ENCODE data around the gene ARHGEF11.

The ARHGEF11 gene

DNA sequence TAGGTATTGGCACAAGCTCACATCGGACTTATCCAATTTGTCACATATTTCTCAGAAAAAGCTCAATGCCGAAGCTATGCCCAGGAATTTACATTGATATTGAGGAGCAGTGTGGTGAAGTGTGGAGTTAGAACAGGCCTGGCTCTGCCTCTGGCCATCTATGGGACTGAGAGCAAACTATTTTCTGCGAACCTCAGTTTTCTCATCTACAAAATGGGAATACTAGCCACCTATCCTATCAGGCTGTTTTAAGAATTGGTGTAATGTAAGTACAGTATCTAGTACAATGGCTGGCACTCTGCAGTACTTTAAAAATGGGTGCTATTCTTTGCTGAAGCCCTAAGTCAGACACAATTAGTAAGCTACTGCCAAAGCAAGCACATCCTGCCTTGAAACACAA, 47.2 kb downstream of the ARHGEF11 start:
- DNase-seq: no peak

DNA sequence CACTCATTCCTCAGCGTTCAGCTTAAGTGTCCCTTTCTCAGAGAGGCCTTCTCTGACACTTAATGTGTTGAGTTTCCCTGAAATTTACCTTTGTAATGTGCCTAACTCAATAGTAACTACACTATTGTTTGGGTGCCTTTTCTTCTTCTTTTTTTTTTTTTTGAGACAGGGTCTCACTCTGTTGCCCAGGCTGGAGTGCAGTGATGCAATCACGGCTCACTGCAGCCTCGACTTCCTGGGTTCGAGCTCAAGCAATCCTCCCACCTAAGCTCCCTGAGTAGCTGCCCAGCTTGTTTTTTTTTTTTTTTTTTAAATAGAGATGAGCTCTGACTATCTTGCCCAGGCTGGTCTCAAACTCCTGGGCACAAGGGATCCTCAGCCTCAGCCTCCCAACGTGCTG, 50.1 kb downstream of the ARHGEF11 start:
- no peak for DNase-seq

DNA sequence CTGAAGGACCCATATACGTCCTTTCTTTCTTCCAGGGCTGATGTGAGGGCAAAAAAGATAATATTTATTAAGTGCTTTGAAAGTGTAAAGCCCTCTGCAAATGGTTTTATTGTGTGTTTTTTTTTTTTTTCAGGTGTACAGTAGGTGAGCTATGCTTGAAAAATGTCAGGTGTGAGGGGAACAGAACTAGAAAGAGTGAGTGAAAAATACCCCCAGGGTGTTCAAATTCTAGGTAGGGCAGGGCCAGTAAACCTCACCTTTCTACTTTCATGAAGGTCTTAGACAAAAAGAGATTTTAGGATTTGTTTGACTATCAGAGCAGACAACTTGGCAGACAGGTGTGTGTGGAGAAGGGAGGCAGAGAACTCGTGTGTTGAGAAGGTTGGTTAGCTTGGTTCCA, 51.3 kb downstream of the ARHGEF11 start:
- DNase-seq: no peak

DNA sequence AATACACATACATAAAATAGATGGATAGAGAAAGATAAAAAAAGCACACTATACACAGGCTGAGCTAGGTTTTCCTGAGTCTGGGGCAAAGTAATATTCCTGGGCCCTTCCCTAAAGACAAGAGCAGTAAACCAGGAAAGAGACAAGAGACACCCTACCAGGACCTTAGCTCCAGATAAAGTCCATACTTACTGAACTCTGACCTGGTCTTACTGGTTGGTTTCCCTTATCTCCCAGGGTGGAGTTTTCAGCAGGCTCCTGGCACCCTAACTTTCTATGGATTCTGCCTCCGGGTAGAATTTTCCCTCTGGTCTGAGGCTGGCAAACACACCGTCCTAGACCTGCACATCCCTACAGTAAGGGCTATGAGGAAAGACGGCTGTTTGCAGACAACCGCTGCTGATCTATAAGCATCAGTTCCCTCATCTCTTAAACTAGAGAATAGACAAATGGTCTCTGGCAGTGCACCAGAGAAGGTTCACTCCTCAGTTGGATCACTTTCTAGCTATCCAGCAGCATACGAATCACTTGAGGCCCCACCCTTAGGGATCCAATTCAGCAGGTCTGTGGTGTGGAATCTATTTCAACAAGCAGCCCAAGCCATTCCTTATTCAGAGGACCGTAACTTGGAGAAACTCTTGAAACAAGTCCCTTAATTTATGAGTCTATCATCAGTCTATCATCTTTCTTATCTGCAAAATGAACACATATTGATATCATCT, 52.0 kb downstream of the ARHGEF11 start:
- no peak for DNase-seq

DNA sequence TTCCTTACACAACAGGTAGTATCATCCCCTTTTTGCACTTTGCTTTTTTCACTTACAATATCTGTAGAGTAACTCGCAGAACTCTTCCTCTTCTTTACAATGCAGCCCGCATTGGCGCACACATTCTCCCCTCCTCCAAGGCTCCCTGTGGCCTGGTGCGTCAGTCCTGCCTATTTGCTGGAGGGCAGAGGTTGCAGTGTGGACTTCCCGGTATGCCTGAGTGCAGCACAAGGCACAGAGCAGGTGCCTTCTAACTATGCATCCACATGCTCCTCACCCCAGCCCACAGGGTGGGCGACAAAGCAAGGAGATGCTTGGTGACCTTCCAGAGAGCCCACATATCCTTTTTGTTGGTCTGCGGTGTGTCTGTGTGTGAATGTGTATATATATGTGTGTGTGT, 53.3 kb downstream of the ARHGEF11 start:
- no peak for DNase-seq

DNA sequence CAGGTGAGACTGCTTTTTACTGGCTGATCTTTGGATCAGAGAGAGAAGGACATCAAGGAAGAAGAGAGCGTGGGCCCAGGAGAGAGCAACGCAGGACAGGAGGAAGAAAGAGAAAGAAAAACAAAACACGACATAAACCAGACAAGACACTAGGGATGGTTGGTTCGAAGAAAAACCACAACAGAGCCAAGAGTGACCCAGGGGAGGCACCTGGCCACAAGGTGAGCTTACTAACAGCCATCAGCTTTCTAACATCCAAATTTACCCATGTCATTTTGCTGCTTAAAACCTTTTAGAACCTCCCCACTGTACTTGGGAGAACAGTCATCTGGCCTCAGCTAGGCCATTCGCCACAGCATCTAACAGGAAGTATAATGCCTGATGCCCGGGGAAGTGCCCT, 57.8 kb downstream of the ARHGEF11 start:
- no peak for DNase-seq

DNA sequence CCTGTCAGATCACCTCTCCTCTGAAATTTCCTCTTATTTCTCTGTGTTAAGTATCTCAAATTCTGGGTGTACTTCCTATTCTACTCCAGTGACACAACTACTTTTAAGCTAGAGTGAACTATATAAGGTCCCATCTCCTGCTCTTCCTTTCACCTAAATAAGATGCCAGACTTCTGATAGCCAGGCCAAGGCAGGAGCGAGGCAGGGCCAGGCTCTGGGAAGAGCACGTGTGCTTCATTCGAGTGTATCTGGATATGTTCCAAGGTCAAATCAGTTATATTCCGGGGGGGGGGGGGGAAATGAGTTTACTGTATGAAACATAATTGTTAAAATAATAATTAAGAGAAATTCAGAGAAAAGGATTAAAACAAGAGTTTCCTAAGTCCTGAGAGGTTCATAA, 65.0 kb downstream of the ARHGEF11 start:
- DNase-seq: no peak

DNA sequence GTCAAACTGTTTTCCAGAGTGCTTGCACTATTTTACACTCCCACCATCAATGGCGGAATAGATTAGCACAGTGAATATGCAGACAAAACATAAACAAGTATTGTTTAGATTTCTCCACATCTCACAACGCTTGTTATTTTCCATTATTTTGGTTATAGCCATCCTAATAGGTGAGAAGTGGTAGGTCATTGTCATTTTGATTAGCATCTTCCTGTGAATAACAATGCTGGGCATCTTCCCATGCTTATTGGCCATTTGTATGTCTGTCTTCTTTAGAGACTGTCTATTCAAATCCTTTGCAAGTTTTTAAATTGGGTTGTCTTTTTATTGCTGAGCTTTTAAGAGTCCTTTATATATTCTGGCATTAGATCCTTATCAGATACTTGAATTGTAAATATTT, 70.5 kb downstream of the ARHGEF11 start:
- no peak for DNase-seq

DNA sequence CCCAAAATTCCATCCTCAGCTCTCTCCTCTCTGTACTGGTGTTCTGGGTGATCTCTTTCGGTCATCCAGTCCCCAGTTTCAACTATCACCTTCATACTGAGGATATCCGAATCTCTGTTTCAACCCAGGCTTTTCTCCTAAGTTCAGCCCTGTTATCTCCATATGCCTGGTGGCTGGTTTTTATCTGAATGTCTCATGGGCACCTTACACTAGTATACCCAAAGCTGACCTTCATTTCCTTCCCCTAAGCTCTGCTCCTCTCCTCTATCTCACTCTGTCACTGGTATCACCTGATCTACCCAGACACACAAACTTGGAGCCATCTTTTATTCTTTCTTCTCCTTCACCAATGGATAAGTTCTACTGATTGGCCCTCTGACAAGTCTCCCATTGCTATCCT, 72.1 kb downstream of the ARHGEF11 start:
- DNase-seq: peak; percentile 51

DNA sequence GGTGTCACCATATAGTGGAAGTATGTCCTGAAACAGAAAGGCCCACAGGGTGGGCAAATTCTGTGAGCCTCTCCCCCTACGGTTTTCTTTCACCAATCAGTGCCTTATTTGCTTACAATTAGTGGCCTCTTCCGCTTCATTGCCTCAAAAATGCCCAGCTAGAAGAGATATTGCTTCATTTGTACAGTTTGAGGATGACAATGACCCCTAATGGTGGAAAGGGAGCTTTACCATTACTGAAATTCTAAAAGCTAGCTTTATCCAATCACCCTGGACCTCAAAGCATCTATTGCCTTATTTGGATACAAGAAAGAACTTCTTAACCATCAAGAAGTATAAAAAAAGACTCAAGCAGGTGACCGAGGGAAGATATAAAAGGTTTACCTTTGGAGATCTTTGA, 75.5 kb downstream of the ARHGEF11 start:
- peak; percentile 38 for DNase-seq

DNA sequence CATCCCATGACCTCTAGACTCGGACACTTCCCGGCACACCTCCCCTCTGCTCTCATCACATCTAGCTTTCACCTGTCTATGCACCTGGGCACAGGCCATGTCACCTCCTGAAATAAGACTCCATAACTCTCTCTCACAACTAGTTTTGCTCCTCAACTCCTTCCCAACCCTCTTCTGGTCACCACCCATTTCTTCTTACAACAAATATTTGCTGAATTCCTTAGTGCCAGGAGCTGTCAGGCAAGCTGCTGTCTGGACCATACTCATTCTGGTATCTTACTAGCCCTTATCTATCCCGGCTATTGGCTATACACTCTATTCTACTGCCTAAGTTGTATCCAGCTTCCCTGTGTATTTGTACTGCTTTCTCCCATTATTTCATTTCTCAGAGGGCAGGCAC, 76.0 kb downstream of the ARHGEF11 start:
- no peak for DNase-seq

DNA sequence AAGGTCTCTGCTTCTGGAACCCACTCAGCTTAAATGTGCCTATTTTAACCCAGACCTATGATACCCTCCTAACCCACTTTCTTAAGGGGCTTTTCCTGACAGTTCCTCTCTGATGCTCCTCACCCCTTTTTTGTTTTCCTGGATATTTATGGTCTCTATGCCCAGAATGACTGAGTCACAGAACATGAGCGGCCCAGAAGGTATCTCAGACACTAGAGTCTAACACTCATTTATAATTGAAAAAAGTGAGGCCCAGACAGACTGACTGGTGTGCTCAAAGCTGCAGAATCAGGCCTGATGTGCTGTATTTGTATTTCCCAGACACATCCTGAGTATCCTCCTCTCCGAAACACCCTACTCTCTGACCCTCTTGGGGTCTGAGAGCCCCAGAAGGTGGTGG, 81.1 kb downstream of the ARHGEF11 start:
- DNase-seq: no peak

DNA sequence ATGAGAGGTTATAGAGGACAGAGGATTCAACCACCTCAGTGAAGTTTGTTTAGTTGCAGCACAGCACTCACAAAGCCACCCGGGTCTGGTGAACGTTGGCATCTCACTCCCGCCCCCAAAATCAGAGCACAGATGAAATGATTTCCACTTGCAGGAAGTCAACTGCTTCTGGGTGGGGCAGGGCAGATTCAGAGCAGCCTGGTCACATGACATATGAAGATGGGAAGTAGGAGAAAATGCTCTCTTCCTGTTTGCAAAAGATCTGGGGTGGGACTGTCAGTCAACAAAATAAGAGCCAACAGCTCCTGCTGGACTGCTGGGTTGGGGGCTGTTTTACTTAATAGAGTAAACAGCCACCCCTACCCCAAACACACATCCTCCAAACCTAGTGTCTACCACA, 81.9 kb downstream of the ARHGEF11 start:
- peak; percentile 76 for DNase-seq

DNA sequence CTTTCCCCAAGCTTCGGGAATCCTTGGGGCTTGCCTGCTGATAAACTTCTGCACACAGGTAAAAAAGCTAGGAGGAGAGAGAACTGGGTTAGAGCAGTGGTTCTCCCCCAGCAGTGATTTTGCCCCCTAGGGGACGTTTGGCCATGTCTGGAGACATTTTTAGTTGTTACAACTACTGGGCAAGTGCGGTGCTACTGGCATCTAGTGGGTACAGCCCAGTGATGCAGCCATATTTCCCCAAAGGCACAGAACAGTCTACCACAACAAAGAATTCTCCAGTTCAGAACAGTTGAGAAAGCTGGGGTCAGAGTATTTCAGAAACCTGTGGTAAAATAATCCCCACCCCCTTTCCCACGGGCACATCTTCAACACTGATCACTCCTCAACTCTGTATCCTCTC, 83.8 kb downstream of the ARHGEF11 start:
- peak; percentile 81 for DNase-seq

DNA sequence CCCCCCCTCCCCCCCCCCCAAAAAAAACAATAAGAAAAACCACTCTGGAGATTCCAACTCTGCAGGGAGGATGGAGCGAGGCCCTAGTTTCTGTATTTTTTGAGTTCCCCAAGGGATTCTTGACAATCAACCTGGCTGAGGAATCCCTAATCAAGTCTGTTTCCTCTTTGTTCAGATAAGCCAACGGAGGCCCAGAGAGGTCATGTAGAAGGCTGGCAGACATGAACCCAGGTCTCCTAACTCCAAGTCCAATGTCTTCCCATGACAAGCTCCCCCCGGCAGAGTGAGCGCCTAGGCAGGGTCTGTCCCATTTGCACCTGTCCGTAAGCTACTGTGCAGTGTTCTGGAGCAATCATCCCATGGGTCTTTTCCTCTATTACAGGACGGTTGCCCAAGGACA, 85.6 kb downstream of the ARHGEF11 start:
- peak; percentile 55 for DNase-seq

DNA sequence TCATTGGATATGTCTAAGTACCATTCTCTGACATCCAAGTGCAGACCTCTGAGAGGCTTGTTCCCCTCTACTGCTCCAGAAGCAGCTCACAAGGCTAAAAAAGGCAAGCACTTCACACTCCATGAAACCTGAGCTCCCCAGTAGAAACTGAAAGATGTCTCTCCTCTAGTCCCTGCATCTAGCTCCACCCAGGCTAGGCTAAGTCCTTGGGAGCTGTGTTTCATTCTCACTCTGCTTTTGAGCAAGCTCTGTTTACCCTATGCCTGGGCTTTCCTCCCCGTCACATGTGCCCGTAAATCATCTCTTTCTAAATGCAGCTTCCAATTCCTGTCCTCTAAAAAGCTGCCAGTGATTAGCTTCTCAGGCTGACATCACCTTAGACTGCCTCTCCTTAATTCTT, 86.1 kb downstream of the ARHGEF11 start:
- peak; percentile 5 for DNase-seq

DNA sequence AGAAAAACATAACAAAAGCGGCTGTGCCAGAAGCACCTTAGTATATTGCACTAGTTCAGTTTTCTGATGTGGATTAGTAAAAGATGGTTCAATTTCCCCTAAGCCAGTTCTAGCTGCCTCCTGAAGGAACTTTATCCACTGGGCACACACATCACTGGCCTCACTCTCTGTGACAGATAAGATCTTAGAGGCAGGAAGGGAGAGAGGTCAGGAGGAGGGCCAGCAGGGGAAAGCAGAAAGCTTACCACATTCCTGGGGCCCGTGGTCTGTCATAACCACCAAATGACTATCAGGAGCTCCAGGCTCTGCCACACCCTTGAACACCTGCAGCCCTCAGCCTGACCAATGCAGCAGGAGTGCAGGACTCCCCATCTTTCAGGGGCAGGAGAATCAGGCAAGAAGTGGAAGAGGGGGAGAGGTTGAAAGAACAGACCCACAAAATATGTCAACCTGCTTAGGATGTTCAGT, 87.3 kb downstream of the ARHGEF11 start:
- DNase-seq: peak; percentile 79

DNA sequence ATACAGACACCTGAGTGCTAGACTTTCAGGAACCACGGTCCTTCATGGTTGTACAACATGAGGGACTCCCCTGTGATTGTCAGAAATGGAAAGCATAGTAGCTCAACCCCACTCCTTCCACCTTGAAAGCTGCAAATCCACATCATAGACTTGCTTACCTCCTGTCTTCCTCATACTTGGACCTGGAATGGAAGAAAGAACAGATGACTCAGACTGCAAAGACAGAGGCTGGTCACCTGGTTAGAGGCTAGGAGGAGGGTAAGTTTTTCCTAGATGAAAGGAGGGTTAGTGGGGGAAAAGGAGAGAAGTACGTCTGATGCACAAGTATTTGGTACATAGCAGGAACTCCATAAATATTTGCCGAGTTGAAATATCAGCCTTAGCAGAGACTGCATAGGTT, 87.9 kb downstream of the ARHGEF11 start:
- no peak for DNase-seq

DNA sequence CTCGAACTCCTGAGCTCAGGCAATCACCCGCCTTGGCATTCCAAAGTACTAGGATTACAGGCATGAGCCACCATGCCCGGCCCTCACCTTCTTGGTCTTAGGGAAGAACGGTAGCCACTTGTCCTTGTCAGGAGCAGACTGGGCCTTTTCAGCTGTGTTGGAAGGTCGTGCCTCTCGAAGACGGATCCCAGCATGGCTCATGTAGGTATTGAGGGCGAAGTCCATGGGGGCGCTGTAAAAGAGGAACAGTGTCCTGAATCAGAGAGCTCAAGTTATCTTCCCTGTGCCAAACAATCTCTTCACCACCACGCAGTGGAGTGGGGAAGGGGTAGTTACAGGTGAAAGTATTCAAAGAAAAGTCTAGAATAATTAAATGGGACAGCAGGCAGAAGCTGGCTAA, 89.2 kb downstream of the ARHGEF11 start:
- DNase-seq: no peak

DNA sequence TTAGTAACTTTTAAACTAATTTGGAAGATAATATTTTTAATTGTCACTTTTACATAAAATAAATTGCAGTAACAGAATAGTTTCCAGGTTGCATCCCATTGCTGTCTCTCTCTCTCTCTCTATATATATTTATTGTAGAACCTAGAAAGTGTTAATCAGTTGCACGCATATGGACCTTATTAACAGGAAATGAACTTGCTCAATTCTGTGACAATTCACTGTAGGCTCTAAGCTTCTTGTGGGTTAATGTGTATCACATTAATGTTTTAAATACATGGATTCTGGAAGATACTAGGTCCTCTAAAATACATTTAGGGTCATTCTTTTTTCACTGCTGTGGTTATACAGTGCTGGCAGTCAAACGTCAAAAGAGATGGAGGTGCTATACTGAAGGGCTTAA, 92.0 kb downstream of the ARHGEF11 start:
- peak; percentile 55 for DNase-seq

DNA sequence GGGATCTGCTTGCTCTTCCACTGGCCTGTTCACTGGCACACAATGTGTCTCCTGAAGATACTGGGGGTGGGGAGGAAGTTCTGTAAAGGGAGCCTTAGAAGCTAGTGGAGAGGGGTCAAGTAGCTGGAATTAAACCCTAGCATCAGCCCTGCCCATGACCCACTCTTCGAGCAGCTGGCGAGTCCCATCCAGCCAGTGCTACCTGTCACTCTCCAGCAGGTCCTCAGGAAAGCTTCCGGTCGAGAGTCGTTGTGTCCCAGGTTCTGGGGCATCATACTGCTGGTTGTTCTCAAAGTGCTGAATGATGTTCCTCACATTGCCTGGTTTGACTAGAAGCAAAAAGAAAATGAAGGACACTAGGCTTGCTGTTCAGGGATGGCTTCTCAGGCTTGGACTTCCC, 94.2 kb downstream of the ARHGEF11 start:
- DNase-seq: no peak

DNA sequence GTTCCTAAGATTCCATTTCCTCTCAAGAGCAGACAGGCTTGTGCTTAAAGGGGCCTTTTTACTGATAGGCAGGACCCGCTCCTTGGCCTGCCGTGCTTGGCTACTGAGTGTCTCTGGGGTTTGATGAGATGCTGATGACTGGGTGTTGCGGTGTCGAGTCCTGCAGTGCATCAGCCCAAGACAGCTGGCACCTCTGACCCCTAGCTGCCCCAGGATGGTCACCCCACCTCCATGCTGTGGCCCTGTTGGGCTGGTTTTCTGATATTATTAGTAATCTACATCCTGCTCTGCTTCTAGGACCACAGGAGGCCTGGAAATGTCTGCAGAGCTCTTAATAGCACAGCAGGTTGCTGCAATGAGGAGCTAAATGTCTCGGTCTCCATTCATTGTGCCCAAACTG, 96.4 kb downstream of the ARHGEF11 start:
- no peak for DNase-seq

DNA sequence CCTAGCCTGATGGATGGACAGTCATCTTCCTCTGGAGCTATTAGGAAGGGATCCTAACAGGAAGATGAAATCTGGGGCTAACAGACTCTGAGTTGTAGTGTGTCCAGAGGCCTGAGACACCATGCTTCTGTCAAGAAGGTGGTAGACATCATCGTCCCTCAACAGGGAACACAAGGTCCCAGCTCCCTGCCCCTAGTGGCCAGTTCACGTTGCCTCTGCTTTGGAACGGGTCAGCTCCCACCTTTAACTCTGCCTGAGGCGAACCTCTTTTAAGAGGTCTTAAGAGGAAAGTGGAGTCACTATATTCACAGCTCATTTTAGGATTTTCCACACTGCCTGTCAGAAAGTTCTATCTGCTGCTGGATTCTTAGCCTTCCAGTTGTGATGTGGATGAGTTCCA, 96.8 kb downstream of the ARHGEF11 start:
- no peak for DNase-seq

DNA sequence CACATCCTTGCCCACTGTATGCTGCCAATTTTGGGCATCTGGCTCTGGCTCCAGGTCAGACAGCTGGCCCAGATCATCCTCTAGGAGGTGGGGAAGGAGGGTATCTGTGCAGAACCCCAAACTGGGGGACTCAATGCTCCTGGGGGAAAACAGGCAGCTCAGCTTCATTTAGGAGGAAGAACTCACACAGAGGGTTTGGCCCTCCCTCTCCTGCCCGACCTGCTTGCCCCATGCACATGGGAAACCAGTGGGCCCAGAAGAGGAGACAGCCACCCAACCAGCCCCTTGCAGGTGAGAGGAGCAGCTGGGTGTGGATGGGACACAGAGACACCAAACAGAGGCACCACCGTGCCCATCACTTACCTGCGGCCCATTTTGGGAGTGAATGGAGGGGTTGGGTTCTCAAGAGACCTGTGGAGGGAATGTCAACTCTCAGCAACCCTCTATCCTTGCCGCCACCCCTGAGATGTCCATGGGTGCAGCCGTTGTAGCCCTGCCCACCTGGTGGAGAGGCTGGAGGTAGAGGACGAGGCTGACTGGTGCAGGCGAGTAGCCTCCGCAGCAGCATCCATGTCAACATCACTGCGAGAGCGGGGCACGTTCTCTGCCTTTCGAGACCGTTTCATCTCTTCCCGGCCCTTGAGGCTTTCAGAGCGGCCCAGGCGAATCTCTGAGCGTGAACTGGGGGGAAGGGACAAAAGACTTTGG, 97.6 kb downstream of the ARHGEF11 start:
- no peak for DNase-seq

DNA sequence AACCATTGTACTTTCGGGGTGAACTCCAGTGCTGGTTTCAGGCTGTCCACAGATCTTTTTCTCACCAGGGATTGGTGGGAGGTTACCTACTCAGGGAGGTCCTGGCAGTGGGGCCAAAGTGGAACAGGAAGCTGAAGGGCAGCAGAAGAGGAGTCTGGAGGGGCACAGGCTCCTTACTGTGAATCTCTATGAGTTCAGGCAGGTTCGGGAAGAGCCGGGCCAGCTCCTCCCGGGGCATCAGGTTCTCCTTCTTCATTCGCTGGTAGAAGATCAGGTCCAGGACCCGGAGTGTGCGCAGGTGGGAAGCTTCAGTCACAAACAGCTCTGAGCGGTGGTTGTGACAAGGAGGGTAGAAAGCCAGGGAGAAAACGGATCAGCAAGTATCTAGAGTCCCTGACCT, 98.4 kb downstream of the ARHGEF11 start:
- DNase-seq: no peak
